Stimulated activated CD4-positive, alpha-beta T cell treated with anti-CD3 and anti-CD28 coated beads, Interleukin-12 subunit alpha, Interleukin-12 subunit beta, amount 100 ng/mL, for 4 hours (primary cell): ENCODE measurements around the gene GNA12.
"Not testable (repeated sequence)": the region's sequence is repeated elsewhere in the genome, so short reads cannot be mapped to it uniquely, and the experiment has no call there.

Experiments
- DNase-seq: peaks from one replicate; pipeline ENCODE4 v3.0.0-alpha.2; 2020

The GNA12 gene

GRCh38 chr7:2864204-2864985, 20.3 kb upstream of the GNA12 start:
- no peak for DNase-seq

- peak; percentile 55 for DNase-seq
Measured at GRCh38 chr7:2863461-2864066, 19.5 kb upstream of the GNA12 start.

GRCh38 chr7:2862831-2863361, 18.8 kb upstream of the GNA12 start:
- no peak for DNase-seq

GRCh38 chr7:2861509-2861908, 17.4 kb upstream of the GNA12 start:
- no peak for DNase-seq

GRCh38 chr7:2860627-2861133, 16.6 kb upstream of the GNA12 start:
- DNase-seq = no peak

- DNase-seq = no peak
Measured at GRCh38 chr7:2859952-2860351, 15.8 kb upstream of the GNA12 start.

- DNase-seq = no peak
Measured at GRCh38 chr7:2858621-2859020, 14.5 kb upstream of the GNA12 start.

- DNase-seq = no peak
Measured at GRCh38 chr7:2856388-2857169, 12.5 kb upstream of the GNA12 start.

- no peak for DNase-seq
Measured at GRCh38 chr7:2855386-2855785, 11.3 kb upstream of the GNA12 start.

- DNase-seq = not testable (repeated sequence)
Measured at GRCh38 chr7:2853552-2853951, 9.4 kb upstream of the GNA12 start.

- no peak for DNase-seq
Measured at GRCh38 chr7:2853147-2853546, 9.0 kb upstream of the GNA12 start.

- no peak for DNase-seq
Measured at GRCh38 chr7:2851497-2851896, 7.4 kb upstream of the GNA12 start.

- no peak for DNase-seq
Measured at GRCh38 chr7:2849941-2850766, 6.0 kb upstream of the GNA12 start.

- DNase-seq = no peak
Measured at GRCh38 chr7:2845034-2845592, 1.0 kb upstream of the GNA12 start.

- DNase-seq = peak; percentile 29
Measured at GRCh38 chr7:2843711-2844152, 376 bp downstream of the GNA12 start.

GRCh38 chr7:2843191-2843685, 870 bp downstream of the GNA12 start:
- no peak for DNase-seq

GRCh38 chr7:2841907-2842306, 2.2 kb downstream of the GNA12 start:
- DNase-seq = no peak

GRCh38 chr7:2840458-2840857, 3.6 kb downstream of the GNA12 start:
- no peak for DNase-seq

GRCh38 chr7:2838873-2839578, 5.1 kb downstream of the GNA12 start:
- no peak for DNase-seq

- DNase-seq = no peak
Measured at GRCh38 chr7:2838451-2838850, 5.7 kb downstream of the GNA12 start.

- no peak for DNase-seq
Measured at GRCh38 chr7:2837496-2837895, 6.6 kb downstream of the GNA12 start.
